ENCODE data around the gene ZNF771. TPM values are rescaled to one million over a fixed set of nuclear protein-coding genes. Genes with fewer than 3 reads are reported as not detected.

ZNF771 gene
- polyA plus RNA-seq, 1 donor (not counting 4 experiments of a cell fraction or from before 2014, with no cell fraction given) = 4.0 TPM

- H3K4me1 ChIP-seq (ENCODE audit: control insufficient read depth, extremely low read depth, insufficient read depth, low read length) = peaks cover 13% of the 10 kb centered on the region
- peaks cover 2% of the 10 kb centered on the region for H3K79me2 ChIP-seq (ENCODE audit: control insufficient read depth, insufficient read depth, low read length)
- TF ChIP-seq EZH2 (IDR thresholded peaks at IDR 0.05; ENCODE audit: low read length) (no peak), CTCF (optimal IDR thresholded peaks at IDR 0.05 in 1 of 3, IDR thresholded peaks at IDR 0.05 in 1 of 3, conservative IDR thresholded peaks at IDR 0.05 in 1 of 3; ENCODE audit: extremely low read depth in 1 of 3, insufficient read depth in 2 of 3, low read length in 3 of 3) (no peak)
- H3K9me1 ChIP-seq (ENCODE audit: control insufficient read depth, extremely low read depth, insufficient read depth, low read length) = no peaks in the 10 kb centered on the region
- H4K20me1 ChIP-seq (ENCODE audit: control insufficient read depth, extremely low read depth, insufficient read depth, low read length) = no peaks in the 10 kb centered on the region
- no peaks in the 10 kb centered on the region for H3K9me3 ChIP-seq (ENCODE audit: control insufficient read depth, low read depth, low read length)
- no peaks in the 10 kb centered on the region for H3K27me3 ChIP-seq (ENCODE audit: control insufficient read depth, extremely low read depth, insufficient read depth, low read length)
- H3K27ac ChIP-seq (ENCODE audit: control insufficient read depth, insufficient read depth, low read length) = peak overlapping the region; percentile 41
- dilution Hi-C loops (cut with MboI; ENCODE audit: extremely low pct_ligation_motif_present, low sequenced_read_pairs) = no loop called here
- no peak overlapping the region for H2AFZ ChIP-seq (ENCODE audit: control insufficient read depth, low read length)
- peaks cover 3 to 8% of the 10 kb centered on the region in 2 experiments for H3K36me3 ChIP-seq (ENCODE audit: control insufficient read depth in 2 of 2, extremely low read depth in 1 of 2, insufficient read depth in 2 of 2, low read length in 2 of 2)
- H3K4me2 ChIP-seq (ENCODE audit: control insufficient read depth, extremely low read depth, insufficient read depth, low read depth, low read length) = no peak overlapping the region
- no peak overlapping the region for H3K9ac ChIP-seq (ENCODE audit: control insufficient read depth, extremely low read depth, insufficient read depth, low read length)
- H3K4me3 ChIP-seq (ENCODE audit: control insufficient read depth in 2 of 3, extremely low read depth in 1 of 3, insufficient read depth in 2 of 3, low read depth in 1 of 3, low read length in 3 of 3) = no peak overlapping the region
- DNase-seq (ENCODE audit: low read depth, low spot score) = no peak
- no peak for FAIRE-seq
These were observed 5.9 kb downstream of the ZNF771 start for GRCh38 chr16:30413112-30413806.

GRCh38 chr16:30414159-30414558, 6.8 kb downstream of the ZNF771 start:
- TF ChIP-seq CTCF (optimal IDR thresholded peaks at IDR 0.05 in 1 of 3, IDR thresholded peaks at IDR 0.05 in 1 of 3, conservative IDR thresholded peaks at IDR 0.05 in 1 of 3; ENCODE audit: extremely low read depth in 1 of 3, insufficient read depth in 2 of 3, low read length in 3 of 3) (no peak), EZH2 (IDR thresholded peaks at IDR 0.05; ENCODE audit: low read length) (no peak)
- DNase-seq (ENCODE audit: low read depth, low spot score) = no peak
- H3K79me2 ChIP-seq (ENCODE audit: control insufficient read depth, insufficient read depth, low read length) = peaks cover 2% of the 10 kb centered on the region
- no peak overlapping the region for H2AFZ ChIP-seq (ENCODE audit: control insufficient read depth, low read length)
- dilution Hi-C loops (cut with MboI; ENCODE audit: extremely low pct_ligation_motif_present, low sequenced_read_pairs) = no loop called here
- H3K9me1 ChIP-seq (ENCODE audit: control insufficient read depth, extremely low read depth, insufficient read depth, low read length) = no peaks in the 10 kb centered on the region
- FAIRE-seq = no peak
- peaks cover 3 to 8% of the 10 kb centered on the region in 2 experiments for H3K36me3 ChIP-seq (ENCODE audit: control insufficient read depth in 2 of 2, extremely low read depth in 1 of 2, insufficient read depth in 2 of 2, low read length in 2 of 2)
- H3K27ac ChIP-seq (ENCODE audit: control insufficient read depth, insufficient read depth, low read length) = no peak overlapping the region
- no peak overlapping the region for H3K9ac ChIP-seq (ENCODE audit: control insufficient read depth, extremely low read depth, insufficient read depth, low read length)
- H3K4me3 ChIP-seq (ENCODE audit: control insufficient read depth in 2 of 3, extremely low read depth in 1 of 3, insufficient read depth in 2 of 3, low read depth in 1 of 3, low read length in 3 of 3) = no peak overlapping the region
- no peaks in the 10 kb centered on the region for H4K20me1 ChIP-seq (ENCODE audit: control insufficient read depth, extremely low read depth, insufficient read depth, low read length)
- no peaks in the 10 kb centered on the region for H3K27me3 ChIP-seq (ENCODE audit: control insufficient read depth, extremely low read depth, insufficient read depth, low read length)
- H3K9me3 ChIP-seq (ENCODE audit: control insufficient read depth, low read depth, low read length) = no peaks in the 10 kb centered on the region
- no peak overlapping the region for H3K4me2 ChIP-seq (ENCODE audit: control insufficient read depth, extremely low read depth, insufficient read depth, low read depth, low read length)
- peaks cover 16% of the 10 kb centered on the region for H3K4me1 ChIP-seq (ENCODE audit: control insufficient read depth, extremely low read depth, insufficient read depth, low read length)
